C4-2B (cell line): Measurements from ENCODE around the gene CDK5RAP3.

Experiments used
- H3K27ac ChIP-seq: fragments of 450-650 bp; 2 replicates; pipeline ENCODE4 v1.5.1; 2017
- CTCF ChIP-seq: fragments of 450-650 bp; conservative IDR thresholded peaks from 2 replicates; pipeline ENCODE4 v1.5.1; 2017; ENCODE audit warnings: mild to moderate bottlenecking
- ZFX ChIP-seq: fragments of 450-650 bp; IDR thresholded peaks from 2 replicates; pipeline ENCODE4 v1.6.1; 2017

Gene CDK5RAP3

DNA sequence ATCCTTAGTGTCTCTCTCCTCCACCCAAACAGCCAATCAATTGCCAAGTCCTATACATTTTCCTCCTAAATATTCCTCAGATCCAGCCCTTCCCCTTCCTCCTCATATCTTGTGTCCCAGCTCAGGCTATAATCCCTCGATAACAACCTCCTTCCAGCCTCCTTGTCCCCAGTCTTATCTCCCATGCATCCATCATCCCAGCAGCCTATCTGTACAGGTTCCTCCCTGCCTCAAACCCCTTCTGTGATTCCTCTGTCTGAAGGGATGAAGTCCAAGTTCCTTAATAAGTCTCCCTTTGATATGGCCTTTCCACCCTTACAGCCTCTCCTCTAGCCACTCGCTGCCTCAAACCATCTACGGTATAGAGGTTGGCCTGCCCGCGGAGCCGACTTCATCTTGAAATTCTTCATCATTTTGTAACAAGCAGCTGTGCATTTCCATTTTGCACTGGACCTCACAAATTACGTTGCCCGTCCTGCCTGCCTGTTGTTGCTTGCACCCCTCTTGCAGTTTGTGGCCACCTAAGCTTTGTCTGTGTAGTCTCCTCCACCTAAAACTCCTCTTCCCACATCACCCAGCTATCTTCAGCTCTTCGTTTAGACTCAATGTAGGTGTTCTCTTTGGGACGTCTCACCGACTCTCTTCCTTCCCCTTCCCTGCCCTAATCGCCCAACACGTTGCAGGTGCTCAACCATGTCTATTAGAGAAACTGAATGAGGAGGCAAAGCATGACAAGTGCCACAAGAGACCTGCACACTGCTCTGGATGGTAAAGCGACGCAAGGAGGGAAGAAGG lies 786 bp upstream of the CDK5RAP3 start:
- peak overlapping the region; percentile 34 for H3K27ac ChIP-seq

DNA sequence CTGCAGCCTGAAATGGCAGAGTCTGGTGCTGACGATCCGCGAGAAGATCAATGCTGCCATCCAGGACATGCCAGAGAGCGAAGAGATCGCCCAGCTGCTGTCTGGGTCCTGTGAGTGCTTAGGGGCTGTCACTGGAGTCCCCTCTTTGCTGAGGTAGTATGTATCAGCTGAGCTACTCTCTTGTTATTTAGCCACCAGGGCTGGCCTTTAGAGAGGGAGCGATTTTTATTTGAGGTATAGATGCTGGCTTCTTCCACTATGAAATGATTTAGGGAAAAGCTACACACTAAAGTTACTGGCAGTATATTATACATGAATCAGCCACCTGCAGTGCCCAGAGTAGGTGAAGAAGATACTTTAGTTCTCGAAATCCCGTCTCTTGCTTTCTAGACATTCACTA lies 2.6 kb downstream of the CDK5RAP3 start:
- TF ChIP-seq CTCF (no peak), ZFX (no peak)
- no peak overlapping the region for H3K27ac ChIP-seq

More for the DNA sequence above, 786 bp upstream of the CDK5RAP3 start:
- TF ChIP-seq ZFX (no peak), CTCF (no peak)

DNA sequence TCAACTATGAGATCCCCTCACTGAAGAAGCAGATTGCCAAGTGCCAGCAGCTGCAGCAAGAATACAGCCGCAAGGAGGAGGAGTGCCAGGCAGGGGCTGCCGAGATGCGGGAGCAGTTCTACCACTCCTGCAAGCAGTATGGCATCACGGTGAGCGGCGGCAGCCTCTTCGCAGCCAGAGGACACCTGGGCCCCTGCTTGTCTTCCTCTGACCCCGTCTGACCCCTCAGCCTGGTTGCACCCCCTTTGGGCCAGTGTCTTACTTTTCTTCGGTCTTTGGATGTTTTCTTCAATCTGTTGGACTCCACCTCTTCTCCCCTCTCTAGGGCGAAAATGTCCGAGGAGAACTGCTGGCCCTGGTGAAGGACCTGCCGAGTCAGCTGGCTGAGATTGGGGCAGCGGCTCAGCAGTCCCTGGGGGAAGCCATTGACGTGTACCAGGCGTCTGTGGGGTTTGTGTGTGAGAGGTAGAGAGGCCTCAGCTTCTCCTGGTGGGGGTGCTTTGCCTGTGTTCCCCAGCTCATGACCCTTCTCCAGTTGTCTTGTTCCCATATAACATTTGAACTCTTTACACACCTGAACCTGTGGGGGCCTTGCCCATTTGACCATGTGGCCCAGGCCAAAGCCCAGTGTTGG lies 4.4 kb downstream of the CDK5RAP3 start:
- H3K27ac ChIP-seq = no peak overlapping the region
- no peak for TF ChIP-seq CTCF
- TF ChIP-seq ZFX = no peak

- no peak overlapping the region for H3K27ac ChIP-seq
- no peak for TF ChIP-seq CTCF
- no peak for TF ChIP-seq ZFX
Observed at GRCh38 chr17:47975823-47976205, 4.9 kb downstream of the CDK5RAP3 start.

- H3K27ac ChIP-seq = no peak overlapping the region
- TF ChIP-seq CTCF = peak; percentile 80
- TF ChIP-seq ZFX = no peak
Observed at GRCh38 chr17:47978324-47978723, 7.4 kb downstream of the CDK5RAP3 start.

DNA sequence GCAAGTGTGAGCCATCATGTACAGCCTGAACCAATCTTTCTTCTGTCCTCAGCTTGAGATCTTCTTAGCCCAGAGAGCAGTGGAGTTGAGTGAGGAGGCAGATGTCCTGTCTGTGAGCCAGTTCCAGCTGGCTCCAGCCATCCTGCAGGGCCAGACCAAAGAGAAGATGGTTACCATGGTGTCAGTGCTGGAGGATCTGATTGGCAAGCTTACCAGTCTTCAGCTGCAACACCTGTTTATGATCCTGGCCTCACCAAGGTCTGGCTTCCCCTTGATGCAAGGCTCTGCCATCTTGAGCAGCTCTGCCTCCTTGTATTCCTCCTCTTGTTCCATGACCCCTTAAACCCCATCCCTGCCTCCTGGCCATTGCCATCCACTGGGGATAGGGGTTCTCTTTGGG lies 9.6 kb downstream of the CDK5RAP3 start:
- no peak overlapping the region for H3K27ac ChIP-seq
- TF ChIP-seq CTCF (no peak), ZFX (no peak)

GRCh38 chr17:47981462-47981861 lies 10.5 kb downstream of the CDK5RAP3 start:
- no peak overlapping the region for H3K27ac ChIP-seq
- TF ChIP-seq ZFX (no peak), CTCF (no peak)
